Spleen (tissue), 7 donors: Measurements from ENCODE around the gene PEX5L.

Source experiments
- CTCF ChIP-seq, 11 experiments: fragments of 200-600 bp in 7 of 11; fragments of 450-650 bp in 4 of 11; sonication (generic) in 4 of 11; IDR thresholded peaks in 8 of 11; conservative IDR thresholded peaks in 3 of 11; 1 replicate in 7 of 11; 2 replicates in 4 of 11; pipeline versions ENCODE4 v1.4.0 to v1.8.0; 2016 to 2021; ENCODE audit warnings: antibody characterized with exemption in 11 of 11, inconsistent platforms in 4 of 11, mild to moderate bottlenecking in 1 of 11
- POLR2A ChIP-seq, 3 donors: fragments of 450-650 bp; IDR thresholded peaks; one replicate each; pipeline ENCODE4 v1.5.1; 2017; ENCODE audit warnings: antibody characterized with exemption in 3 of 3, mild to moderate bottlenecking in 1 of 3
- donor health status: DM: no; HTN: no; CAD: no; lungs with moderate emphysema.
- donor health status: DM: no; HTN: no; CAD: no.
- donor health status: DM: no; HTN: no; CAD: no.

- no peak for TF ChIP-seq CTCF (IDR thresholded peaks at IDR 0.05 in 8 of 11, conservative IDR thresholded peaks at IDR 0.05 in 3 of 11)
- no peak for TF ChIP-seq POLR2A (IDR thresholded peaks at IDR 0.05)
Measured at GRCh38 chr3:179809639-179810038, 227.1 kb downstream of the PEX5L start.
